NCI-H128 (cell line): ENCODE measurements around the gene MOSMO.

Source experiments
- DNase-seq: peaks from one replicate; lab custom pipeline; 2025; ENCODE audit not compliant: unreplicated experiment; lab: John Stamatoyannopoulos, UW

The MOSMO gene

GRCh38 chr16:22007509-22008214 is at the start of gene MOSMO:
Gene MOSMO (plus strand): TSS chr16:22008111. CDS start chr16:22008302, 191 bp downstream.
- no peak for DNase-seq

- DNase-seq = no peak
Observed at GRCh38 chr16:21959050-21959449, 48.9 kb upstream of the MOSMO start.

GRCh38 chr16:21962475-21962874 is 45.4 kb upstream of the MOSMO start:
- no peak for DNase-seq

GRCh38 chr16:21963887-21964286 is 44.0 kb upstream of the MOSMO start:
- no peak for DNase-seq

GRCh38 chr16:21964353-21964752 is 43.6 kb upstream of the MOSMO start:
- DNase-seq = no peak

GRCh38 chr16:21971856-21972255 is 36.1 kb upstream of the MOSMO start:
- DNase-seq = no peak

- DNase-seq = no peak
Observed at GRCh38 chr16:21973945-21974344, 34.0 kb upstream of the MOSMO start.

GRCh38 chr16:21980032-21980431 is 27.9 kb upstream of the MOSMO start:
- DNase-seq = no peak

GRCh38 chr16:21982108-21982507 is 25.8 kb upstream of the MOSMO start:
- DNase-seq = no peak

- DNase-seq = no peak
Observed at GRCh38 chr16:21984062-21984461, 23.8 kb upstream of the MOSMO start.

GRCh38 chr16:21985524-21985923 is 22.4 kb upstream of the MOSMO start:
- no peak for DNase-seq

GRCh38 chr16:21986692-21987246 is 21.1 kb upstream of the MOSMO start:
- no peak for DNase-seq

GRCh38 chr16:21987498-21987897 is 20.4 kb upstream of the MOSMO start:
- no peak for DNase-seq

- no peak for DNase-seq
Observed at GRCh38 chr16:21989133-21989532, 18.8 kb upstream of the MOSMO start.

- no peak for DNase-seq
Observed at GRCh38 chr16:21989751-21990150, 18.2 kb upstream of the MOSMO start.

GRCh38 chr16:21990381-21990944 is 17.4 kb upstream of the MOSMO start:
- DNase-seq = no peak

GRCh38 chr16:21991621-21992020 is 16.3 kb upstream of the MOSMO start:
- no peak for DNase-seq

GRCh38 chr16:21994856-21995465 is 12.9 kb upstream of the MOSMO start:
- no peak for DNase-seq

GRCh38 chr16:21996923-21997696 is 10.8 kb upstream of the MOSMO start:
- no peak for DNase-seq

- no peak for DNase-seq
Observed at GRCh38 chr16:21997697-21998480, 10.0 kb upstream of the MOSMO start.

GRCh38 chr16:22001591-22001990 is 6.3 kb upstream of the MOSMO start:
- no peak for DNase-seq
